PC-9 (cell line): ENCODE results near the gene THADA.

Experiments used
- EZH2 ChIP-seq: fragments of 200-600 bp; sonication (generic); IDR thresholded peaks from 2 replicates; pipeline ENCODE4 v1.8.0; 2017; ENCODE audit warnings: antibody characterized with exemption, low read depth
- TF ChIP-seq, protein P1 (sequence below): fragments of 200-600 bp; sonication (generic); conservative IDR thresholded peaks from 2 replicates; pipeline ENCODE4 v1.6.1; 2017; ENCODE audit warnings: mixed run types, antibody characterized with exemption, mild to moderate bottlenecking, moderate library complexity

- TF ChIP-seq, protein P1, sequence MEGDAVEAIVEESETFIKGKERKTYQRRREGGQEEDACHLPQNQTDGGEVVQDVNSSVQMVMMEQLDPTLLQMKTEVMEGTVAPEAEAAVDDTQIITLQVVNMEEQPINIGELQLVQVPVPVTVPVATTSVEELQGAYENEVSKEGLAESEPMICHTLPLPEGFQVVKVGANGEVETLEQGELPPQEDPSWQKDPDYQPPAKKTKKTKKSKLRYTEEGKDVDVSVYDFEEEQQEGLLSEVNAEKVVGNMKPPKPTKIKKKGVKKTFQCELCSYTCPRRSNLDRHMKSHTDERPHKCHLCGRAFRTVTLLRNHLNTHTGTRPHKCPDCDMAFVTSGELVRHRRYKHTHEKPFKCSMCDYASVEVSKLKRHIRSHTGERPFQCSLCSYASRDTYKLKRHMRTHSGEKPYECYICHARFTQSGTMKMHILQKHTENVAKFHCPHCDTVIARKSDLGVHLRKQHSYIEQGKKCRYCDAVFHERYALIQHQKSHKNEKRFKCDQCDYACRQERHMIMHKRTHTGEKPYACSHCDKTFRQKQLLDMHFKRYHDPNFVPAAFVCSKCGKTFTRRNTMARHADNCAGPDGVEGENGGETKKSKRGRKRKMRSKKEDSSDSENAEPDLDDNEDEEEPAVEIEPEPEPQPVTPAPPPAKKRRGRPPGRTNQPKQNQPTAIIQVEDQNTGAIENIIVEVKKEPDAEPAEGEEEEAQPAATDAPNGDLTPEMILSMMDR, result no peak
- TF ChIP-seq EZH2, result no peak
Measured at GRCh38 chr2:43345872-43346271, 250.0 kb downstream of the THADA start.
